HUES48 (cell line): Measurements from ENCODE around the gene OSBPL3.

ENCODE experiments used
- H3K27ac ChIP-seq: one replicate; pipeline ENCODE4 v1.7.0; 2013; ENCODE audit warnings: low read depth, low read length, inconsistent platforms
- H3K27me3 ChIP-seq: 2 replicates; pipeline ENCODE4 v1.6.1; 2013; ENCODE audit warnings: mild to moderate bottlenecking, low read length; ENCODE audit not compliant: control insufficient read depth, insufficient read depth
- H3K36me3 ChIP-seq: 2 replicates; pipeline ENCODE4 v1.6.1; 2013; ENCODE audit warnings: low read length; ENCODE audit not compliant: control insufficient read depth, insufficient read depth
- H3K4me1 ChIP-seq: 2 replicates; pipeline ENCODE4 v1.6.1; 2013; ENCODE audit warnings: mild to moderate bottlenecking, low read length; ENCODE audit not compliant: control insufficient read depth, insufficient read depth
- H3K4me3 ChIP-seq: 2 replicates; pipeline ENCODE4 v1.5.1; 2013; ENCODE audit warnings: mild to moderate bottlenecking, low read depth, low read length
- H3K9ac ChIP-seq: 2 replicates; pipeline ENCODE4 v1.6.1; 2013; ENCODE audit warnings: mild to moderate bottlenecking, low read depth, low read length, moderate library complexity
- H3K9me3 ChIP-seq: 2 replicates; pipeline ENCODE4 v1.6.1; 2013; ENCODE audit warnings: low read length; ENCODE audit not compliant: control insufficient read depth, insufficient read depth

Gene OSBPL3

GRCh38 chr7:24860611-24861010, 119.4 kb downstream of the OSBPL3 start:
- Histone ChIP-seq H3K9me3 (no peaks in the 10 kb centered on the region), H3K4me3 (no peak overlapping the region), H3K36me3 (peaks cover 19% of the 10 kb centered on the region; the same call in 1 of the 2 replicates), H3K27me3 (no peaks in the 10 kb centered on the region), H3K9ac (no peak overlapping the region), H3K4me1 (no peaks in the 10 kb centered on the region), H3K27ac (no peak overlapping the region)

DNA sequence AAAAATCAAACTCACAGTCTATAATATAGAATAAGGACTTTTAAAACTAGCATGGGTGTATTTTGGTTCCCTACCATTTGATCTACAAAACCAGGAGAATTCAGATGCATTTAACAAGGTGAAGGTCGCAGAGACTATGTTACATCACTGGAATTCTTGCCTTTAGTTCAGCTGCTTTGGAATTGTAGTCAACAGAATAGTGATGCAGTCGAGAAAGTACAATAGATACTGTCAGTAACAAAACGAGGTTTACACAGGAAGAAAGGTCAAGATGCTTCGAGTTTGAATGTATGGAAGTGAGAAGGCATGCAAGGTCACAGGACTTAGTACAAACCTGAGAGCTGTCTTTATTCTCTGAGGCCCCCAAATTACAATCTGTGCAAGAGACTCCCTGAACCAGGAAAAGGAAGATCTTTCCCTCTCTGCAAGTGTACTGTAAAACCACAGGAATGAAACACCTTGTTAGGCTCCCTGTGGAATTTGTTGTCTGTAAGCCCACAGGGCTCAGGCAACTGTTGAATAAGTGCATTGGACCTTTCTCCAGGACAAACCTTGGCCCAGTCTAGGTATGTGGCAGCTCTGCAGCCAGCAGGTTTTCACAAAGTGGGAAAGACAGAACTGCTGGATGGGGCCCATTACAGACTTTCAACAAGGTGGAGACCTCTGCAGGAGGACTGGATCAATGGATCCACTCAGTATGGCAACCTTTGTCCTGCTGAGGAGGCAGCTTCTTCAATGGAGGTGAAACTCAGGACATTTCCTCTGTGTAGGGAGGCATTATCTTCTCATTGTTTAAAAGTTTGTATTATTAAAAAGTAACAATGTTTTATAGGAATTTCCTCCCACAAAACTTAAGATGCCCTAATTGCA, 121.6 kb downstream of the OSBPL3 start:
- no peaks in the 10 kb centered on the region for H3K27me3 ChIP-seq
- no peak overlapping the region for H3K4me3 ChIP-seq
- H3K9me3 ChIP-seq, result no peaks in the 10 kb centered on the region
- no peak overlapping the region for H3K27ac ChIP-seq
- peaks cover 10% of the 10 kb centered on the region; the same call in 1 of the 2 replicates for H3K36me3 ChIP-seq
- H3K4me1 ChIP-seq, result peaks cover 10% of the 10 kb centered on the region
- H3K9ac ChIP-seq, result no peak overlapping the region

- no peak overlapping the region for H3K27ac ChIP-seq
- H3K36me3 ChIP-seq, result peaks cover 3% of the 10 kb centered on the region; the same call in 1 of the 2 replicates
Observed at GRCh38 chr7:24857623-24858022, 122.4 kb downstream of the OSBPL3 start.

DNA sequence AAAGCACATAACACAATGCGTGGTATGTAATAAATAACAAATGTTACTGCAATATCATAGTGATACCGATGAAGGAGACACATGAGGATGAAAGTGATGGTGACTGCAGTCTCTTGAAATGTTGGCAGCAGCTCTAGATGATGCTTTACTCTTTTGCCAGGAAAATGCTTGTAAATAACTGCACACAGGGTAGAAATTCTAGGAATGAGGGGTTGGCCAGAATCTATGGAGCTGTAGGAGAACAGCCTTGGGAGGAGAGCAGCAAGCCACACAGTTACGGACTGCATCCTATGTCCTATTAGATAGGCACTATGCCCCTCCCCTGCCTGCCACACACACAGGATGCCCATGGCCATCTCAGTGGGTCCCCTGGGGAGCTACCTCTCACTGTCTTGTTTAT, 125.1 kb downstream of the OSBPL3 start:
- Histone ChIP-seq H3K9ac (no peak overlapping the region), H3K4me1 (peaks cover 18% of the 10 kb centered on the region), H3K27ac (no peak overlapping the region), H3K9me3 (no peaks in the 10 kb centered on the region), H3K27me3 (no peaks in the 10 kb centered on the region), H3K4me3 (no peak overlapping the region), H3K36me3 (no peaks in the 10 kb centered on the region)

More at GRCh38 chr7:24857623-24858022, 122.4 kb downstream of the OSBPL3 start:
- Histone ChIP-seq H3K27me3 (no peaks in the 10 kb centered on the region), H3K9ac (no peak overlapping the region), H3K4me3 (no peak overlapping the region), H3K4me1 (peaks cover 10% of the 10 kb centered on the region), H3K9me3 (no peaks in the 10 kb centered on the region)

DNA sequence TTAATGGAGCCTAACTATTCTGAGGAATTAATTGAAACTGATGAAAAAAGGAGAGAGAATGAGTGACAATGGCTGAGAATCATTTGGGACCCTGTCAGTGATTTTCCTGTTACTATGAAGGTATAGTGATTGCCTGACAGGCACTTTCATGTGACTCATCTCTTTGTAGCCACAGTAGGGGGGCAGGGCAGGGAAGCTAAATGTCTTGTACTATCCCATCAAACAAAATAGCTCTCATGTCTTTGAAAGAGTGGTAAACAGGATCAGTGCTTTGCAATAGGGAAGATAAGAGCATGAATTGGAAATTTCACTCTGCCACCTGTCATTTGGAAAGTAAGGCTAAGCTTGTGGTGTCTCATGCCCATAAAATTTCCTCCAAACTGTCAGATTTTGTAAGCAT, 128.2 kb downstream of the OSBPL3 start:
- Histone ChIP-seq H3K9me3 (no peaks in the 10 kb centered on the region), H3K4me3 (no peak overlapping the region), H3K36me3 (peaks cover 8% of the 10 kb centered on the region; the same call in 1 of the 2 replicates), H3K27ac (no peak overlapping the region), H3K9ac (no peak overlapping the region), H3K4me1 (peaks cover 18% of the 10 kb centered on the region), H3K27me3 (no peaks in the 10 kb centered on the region)

GRCh38 chr7:24848878-24849277, 131.1 kb downstream of the OSBPL3 start:
- H3K36me3 ChIP-seq, result peaks cover 8% of the 10 kb centered on the region; the same call in 1 of the 2 replicates
- no peaks in the 10 kb centered on the region for H3K27me3 ChIP-seq
- peaks cover 11% of the 10 kb centered on the region; the same call in 1 of the 2 replicates for H3K4me1 ChIP-seq
- no peak overlapping the region for H3K27ac ChIP-seq
- H3K4me3 ChIP-seq, result no peak overlapping the region
- H3K9ac ChIP-seq, result no peak overlapping the region
- H3K9me3 ChIP-seq, result no peaks in the 10 kb centered on the region

DNA sequence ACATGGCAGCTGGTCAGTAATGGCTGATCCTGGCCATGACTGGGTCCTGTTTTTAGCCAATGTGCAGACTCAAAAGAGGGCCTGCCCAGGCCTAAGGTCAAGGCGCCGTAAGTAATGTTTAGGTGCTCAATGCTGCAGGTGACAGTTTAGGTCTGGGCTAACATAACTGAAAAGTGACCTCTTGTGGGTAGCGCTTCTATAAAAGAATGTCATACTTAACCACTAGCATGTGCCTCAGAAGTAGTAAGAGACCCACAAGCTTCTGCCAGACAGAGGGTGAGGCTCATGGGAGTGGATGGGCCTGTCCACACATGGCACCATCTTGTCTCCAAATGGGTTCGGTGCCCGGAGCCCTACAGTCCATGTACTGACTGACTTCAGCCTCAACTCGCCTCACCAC, 132.2 kb downstream of the OSBPL3 start:
- Histone ChIP-seq H3K9me3 (no peaks in the 10 kb centered on the region), H3K27me3 (no peaks in the 10 kb centered on the region), H3K9ac (no peak overlapping the region), H3K27ac (no peak overlapping the region), H3K36me3 (peaks cover 8% of the 10 kb centered on the region; the same call in 1 of the 2 replicates), H3K4me1 (peaks cover 10% of the 10 kb centered on the region; the same call in 1 of the 2 replicates), H3K4me3 (no peak overlapping the region)

- Histone ChIP-seq H3K27ac (peak overlapping the region; percentile 16), H3K27me3 (no peaks in the 10 kb centered on the region), H3K4me3 (no peak overlapping the region), H3K36me3 (peaks cover 11% of the 10 kb centered on the region; the same call in 1 of the 2 replicates), H3K4me1 (peaks cover 5% of the 10 kb centered on the region; the same call in 1 of the 2 replicates), H3K9me3 (no peaks in the 10 kb centered on the region), H3K9ac (no peak overlapping the region)
Observed at GRCh38 chr7:24843821-24844434, 136.1 kb downstream of the OSBPL3 start.

GRCh38 chr7:24842449-24843241, 137.3 kb downstream of the OSBPL3 start:
- H3K27ac ChIP-seq, result peak overlapping the region; percentile 19
- H3K4me3 ChIP-seq, result no peak overlapping the region
- H3K4me1 ChIP-seq, result peaks cover 5% of the 10 kb centered on the region; the same call in 1 of the 2 replicates
- H3K36me3 ChIP-seq, result peaks cover 12% of the 10 kb centered on the region; the same call in 1 of the 2 replicates
- no peak overlapping the region for H3K9ac ChIP-seq
- H3K9me3 ChIP-seq, result no peaks in the 10 kb centered on the region
- H3K27me3 ChIP-seq, result no peaks in the 10 kb centered on the region

DNA sequence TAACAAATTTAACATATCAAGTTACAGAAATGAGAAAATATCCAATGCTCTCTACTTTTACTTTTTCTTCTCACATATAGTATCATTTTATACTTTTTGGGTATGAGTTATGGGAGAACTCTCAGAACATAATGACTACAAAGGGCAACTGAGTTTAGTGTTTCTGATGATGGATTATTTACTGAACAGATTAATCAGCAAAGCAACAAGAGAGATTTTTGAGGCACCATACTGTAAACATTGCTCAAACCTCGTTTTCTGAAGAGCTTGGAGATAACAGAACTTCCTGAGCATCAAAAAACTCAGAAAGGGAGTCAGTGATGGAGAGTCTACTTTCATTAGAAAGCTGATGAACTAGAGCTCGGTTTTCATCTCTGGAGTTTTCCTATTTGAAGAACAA, 137.9 kb downstream of the OSBPL3 start:
- Histone ChIP-seq H3K9ac (no peak overlapping the region), H3K9me3 (no peaks in the 10 kb centered on the region), H3K27me3 (no peaks in the 10 kb centered on the region), H3K4me3 (no peak overlapping the region), H3K4me1 (peaks cover 5% of the 10 kb centered on the region; the same call in 1 of the 2 replicates), H3K36me3 (0 out of 2 replicates have a peak, but pooled peaks cover 7% of the 10 kb centered on the region), H3K27ac (peak overlapping the region; percentile 19)
